Keratinocyte (primary cell): ENCODE results near the gene NFIC.

ENCODE experiments used
- EZH2 ChIP-seq: IDR thresholded peaks from one replicate; pipeline ENCODE4 v1.6.1; 2012; ENCODE audit warnings: inconsistent platforms, mild to moderate bottlenecking, low read length, moderate library complexity
- TF ChIP-seq, protein P1 (sequence below), 3 experiments: IDR thresholded peaks in 1 of 3; conservative IDR thresholded peaks in 1 of 3; optimal IDR thresholded peaks in 1 of 3; 2 replicates in 2 of 3; 3 replicates in 1 of 3; pipeline versions ENCODE3 to v1.5.1; 2011; ENCODE audit warnings: low read length in 3 of 3, mild to moderate bottlenecking in 3 of 3, moderate library complexity in 2 of 3, control low read depth in 1 of 3, inconsistent platforms in 1 of 3; ENCODE audit not compliant: insufficient read depth in 2 of 3; ENCODE audit errors: extremely low read depth in 1 of 3

DNA sequence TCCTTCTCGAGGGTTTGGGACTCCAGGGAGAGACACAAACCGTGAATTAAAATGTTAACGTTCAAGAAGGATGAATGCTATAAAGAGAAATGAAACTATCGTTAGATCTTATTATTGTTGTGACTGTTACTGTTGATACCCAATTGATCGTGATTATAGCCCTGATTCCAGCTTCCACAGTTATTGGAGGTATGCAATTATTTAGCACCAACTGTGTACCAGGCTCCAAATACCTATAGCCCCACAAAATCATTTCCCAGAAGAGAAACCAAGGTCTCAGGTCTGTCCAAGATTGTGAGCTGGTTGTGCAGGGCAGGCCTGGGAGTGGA lies 30.1 kb upstream of the NFIC start:
- TF ChIP-seq EZH2 = no peak
- TF ChIP-seq, protein P1, sequence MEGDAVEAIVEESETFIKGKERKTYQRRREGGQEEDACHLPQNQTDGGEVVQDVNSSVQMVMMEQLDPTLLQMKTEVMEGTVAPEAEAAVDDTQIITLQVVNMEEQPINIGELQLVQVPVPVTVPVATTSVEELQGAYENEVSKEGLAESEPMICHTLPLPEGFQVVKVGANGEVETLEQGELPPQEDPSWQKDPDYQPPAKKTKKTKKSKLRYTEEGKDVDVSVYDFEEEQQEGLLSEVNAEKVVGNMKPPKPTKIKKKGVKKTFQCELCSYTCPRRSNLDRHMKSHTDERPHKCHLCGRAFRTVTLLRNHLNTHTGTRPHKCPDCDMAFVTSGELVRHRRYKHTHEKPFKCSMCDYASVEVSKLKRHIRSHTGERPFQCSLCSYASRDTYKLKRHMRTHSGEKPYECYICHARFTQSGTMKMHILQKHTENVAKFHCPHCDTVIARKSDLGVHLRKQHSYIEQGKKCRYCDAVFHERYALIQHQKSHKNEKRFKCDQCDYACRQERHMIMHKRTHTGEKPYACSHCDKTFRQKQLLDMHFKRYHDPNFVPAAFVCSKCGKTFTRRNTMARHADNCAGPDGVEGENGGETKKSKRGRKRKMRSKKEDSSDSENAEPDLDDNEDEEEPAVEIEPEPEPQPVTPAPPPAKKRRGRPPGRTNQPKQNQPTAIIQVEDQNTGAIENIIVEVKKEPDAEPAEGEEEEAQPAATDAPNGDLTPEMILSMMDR (optimal IDR thresholded peaks at IDR 0.05 in 1 of 3, IDR thresholded peaks at IDR 0.05 in 1 of 3, conservative IDR thresholded peaks at IDR 0.05 in 1 of 3; ENCODE audit: extremely low read depth in 1 of 3, insufficient read depth in 2 of 3, low read length in 3 of 3) = no peak
